GM19467 (cell line): ENCODE measurements around the gene DDX19B.
"Not testable (repeated sequence)": the region's sequence is repeated elsewhere in the genome, so short reads cannot be mapped to it uniquely, and the experiment has no call there.

ENCODE experiments used
- ATAC-seq: cut with Tn5 transposase; IDR thresholded peaks from one replicate; pipeline ENCODE4 v1.9.1; 2021; ENCODE audit warnings: mild to moderate bottlenecking, moderate library complexity; ENCODE audit not compliant: unreplicated experiment

The DDX19B gene

DNA sequence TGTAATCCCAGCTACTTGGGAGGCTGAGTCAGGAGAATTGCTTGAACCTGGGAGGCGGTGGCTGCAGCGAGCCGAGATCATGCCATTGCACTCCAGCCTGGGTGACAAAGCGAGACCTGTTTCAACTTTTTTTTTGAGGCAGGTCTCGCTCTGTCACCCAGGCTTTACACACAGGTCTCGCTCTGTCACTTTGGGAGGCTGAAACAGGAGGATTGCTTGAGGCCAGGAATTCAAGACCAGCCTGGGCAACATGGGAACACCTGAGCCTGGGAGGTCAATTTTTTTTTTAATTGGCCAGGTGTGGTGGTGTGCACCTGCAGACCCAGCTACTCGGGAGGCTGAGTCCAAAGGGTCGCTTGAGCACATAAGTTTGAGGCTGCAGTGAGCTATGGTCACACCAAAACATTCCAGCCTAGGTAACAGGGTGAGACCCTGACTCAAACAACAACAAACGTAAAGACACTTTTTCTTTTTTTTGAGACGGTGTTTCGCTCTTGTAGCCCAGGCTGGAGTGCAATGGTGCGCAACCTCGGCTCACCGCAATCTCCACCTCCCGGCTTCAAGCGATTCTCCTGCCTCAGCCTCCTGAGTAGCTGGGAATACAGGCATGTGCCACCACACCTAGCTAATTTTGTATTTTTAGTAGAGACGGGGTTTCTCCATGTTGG is 11.5 kb upstream of the DDX19B start:
- not testable (repeated sequence) for ATAC-seq

DNA sequence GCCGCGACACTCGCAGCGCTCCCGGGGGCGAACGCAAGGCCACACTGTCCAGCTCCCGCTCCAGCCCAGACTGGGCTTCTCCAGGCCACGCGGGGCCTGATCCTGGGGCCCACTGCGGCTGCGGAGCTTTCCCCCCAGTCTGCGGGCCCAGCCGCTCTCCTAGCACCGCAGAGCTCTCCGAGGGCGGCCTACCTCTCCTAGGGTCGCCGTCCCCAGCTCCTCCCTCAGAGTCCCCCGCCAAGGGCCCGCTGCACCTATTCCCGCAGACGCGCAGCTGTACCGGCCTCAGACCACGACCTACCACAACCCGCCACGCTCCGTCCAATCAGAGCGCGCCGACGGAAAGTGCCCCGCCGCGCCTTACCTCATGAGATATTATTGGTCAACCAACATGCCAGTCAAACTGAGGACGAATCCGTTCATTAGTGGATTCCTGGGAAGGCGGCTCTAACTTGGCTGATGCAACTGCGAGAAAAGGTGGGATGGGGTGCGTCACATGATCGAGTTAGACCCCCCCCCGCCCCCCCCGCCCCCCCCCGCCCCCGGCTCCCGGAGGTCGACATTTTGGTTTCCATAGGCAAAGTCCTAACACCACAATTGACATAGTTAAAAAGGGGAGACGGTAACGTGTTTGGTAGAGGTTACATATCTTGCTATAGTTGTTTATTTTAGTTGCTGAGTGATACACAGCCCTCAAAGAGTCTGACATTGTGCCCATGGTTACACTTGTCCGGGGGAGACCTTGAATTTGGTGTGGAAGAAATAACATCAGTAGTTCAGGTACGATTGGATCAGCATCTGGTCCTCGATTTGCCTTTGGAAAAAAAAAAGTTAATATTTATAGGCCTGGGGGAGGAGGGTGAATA is 9.5 kb upstream of the DDX19B start, which contains the start of gene AARS1:
TSS of gene AARS1 (minus strand) at position 278 of the 866 bp plus-strand sequence. CDS start 6,743 bp downstream, outside the sequence.
- ATAC-seq: peak; percentile 98

DNA sequence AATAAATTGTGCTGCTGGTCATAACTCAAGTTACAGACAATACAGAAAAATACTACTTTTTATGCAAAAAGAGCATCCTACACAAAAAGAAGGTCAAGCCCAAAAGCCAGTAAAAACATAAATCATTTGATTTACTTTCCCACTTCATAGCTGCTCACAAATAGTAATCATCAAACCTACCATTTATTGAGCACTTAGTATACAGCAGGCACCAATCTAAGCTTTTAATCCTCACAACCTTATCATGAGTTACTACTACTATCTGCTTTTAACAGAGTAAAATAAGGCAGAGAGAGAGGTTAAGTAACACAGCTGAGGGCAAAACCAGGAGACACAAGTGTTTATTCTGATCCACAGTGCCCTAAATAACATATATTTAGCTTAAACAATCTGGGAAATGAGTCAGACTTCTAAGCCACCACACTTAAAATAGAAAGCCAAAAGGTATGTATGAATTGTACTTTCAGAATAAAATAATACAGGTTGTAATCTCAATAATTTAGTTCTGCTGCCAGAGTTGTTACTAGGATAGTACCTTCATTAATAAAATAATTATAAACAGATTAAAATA is 8.0 kb upstream of the DDX19B start:
- ATAC-seq: no peak

DNA sequence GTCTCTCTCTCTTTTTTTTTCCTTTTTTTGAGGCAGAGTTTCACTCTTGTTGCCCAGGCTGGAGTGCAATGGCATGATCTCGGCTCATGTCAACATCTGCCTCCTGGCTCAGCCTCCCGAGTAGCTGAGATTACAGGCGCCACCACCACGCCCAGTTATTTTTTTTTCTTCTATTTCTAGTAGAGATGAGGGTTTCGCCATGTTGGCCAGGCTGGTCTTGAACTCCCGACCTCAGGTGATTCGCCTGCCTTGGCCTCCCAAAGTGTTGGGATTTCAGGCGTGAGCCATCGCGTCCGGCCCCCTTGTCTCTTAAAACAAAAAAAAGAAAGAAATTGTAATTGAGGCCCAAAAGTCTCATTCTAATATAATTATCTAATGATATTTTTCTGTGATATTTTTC is 6.8 kb upstream of the DDX19B start:
- ATAC-seq: not testable (repeated sequence)

DNA sequence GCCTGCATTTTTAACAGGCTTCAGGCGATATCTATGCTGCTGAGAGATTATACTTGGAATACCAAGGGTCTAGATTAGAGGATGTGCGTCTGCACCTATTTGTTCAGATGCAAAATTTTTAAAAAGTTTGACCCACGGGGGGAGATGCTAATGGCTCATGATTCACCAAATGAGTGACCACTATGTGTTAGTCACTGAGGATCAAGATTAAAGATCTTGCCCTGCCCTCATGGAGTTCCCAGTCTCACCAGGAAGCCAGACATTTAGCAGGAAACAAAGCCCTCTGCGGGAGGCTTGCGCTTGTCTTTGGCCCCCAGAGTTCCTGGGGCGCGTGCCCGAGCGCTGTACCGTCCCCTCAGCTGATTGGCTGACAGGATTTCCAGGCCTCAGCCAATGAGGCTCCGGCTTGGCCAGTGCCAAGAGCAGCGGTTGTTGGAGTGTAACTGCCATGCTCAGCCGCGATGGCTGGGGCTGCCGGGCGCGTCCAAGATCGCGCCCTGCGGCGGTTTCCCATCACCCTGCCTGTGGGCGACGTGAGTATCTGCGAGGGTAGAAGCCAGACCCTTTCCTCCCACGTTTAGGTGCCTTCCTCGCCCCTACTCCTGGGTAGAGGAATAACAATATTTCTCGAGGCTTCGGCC is 4.5 kb upstream of the DDX19B start:
- ATAC-seq: no peak

DNA sequence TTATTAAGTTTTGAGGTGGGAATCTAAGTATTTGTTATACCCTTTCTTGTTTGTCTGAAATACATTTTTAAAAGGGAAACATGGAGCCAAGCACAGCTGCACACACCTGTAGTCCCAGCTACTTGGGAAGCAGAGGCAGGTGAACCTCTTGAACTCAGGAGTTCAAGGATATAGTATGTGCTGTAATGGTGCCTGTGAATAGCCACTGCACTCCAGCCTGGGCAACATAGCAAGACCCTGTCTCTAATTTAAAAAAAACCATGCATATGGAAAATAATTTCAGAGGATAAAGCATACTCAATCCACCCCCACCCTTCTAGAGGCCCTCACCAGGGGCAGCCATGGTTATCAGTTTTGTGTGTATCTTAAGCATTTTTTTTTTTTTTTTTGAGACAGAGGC is 3.4 kb upstream of the DDX19B start:
- no peak for ATAC-seq

DNA sequence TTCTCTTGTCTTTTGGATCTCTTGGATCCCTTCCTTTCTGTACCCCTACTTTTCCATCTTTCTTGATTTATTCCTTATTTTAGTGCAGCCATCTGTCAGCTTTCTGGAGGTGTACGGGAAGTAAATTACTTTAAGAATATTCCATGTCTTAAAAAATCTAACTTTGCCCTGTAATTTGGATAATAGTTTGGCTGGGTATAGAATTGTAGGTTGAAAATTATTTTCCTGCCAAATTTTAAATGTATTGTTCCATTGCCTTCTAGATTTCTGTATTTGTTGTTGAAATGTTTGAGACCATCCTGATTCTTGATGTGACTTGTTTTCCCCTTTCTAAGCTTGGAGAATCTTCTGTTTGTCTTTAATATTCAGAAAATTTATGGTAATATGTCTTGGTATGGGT is 2.1 kb downstream of the DDX19B start:
- no peak for ATAC-seq

DNA sequence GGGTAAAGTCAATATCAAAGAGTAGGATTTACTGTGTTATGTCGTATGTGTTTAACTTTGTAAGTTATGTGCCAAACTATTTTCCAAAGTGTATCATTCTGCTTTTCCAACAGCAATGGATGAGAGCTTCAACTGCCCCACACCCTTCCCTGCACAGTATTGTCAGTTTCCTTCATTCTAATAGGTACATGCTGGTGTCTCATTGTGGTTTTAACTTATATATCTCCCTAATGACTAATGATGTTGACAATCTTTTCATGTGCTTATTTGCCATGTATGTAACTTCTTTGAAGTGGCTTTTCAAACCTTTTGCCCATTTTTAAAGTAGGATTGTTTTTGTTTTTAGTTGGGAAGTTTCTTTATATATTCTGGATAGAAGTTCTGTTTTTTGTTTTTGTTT is 3.8 kb downstream of the DDX19B start:
- no peak for ATAC-seq

DNA sequence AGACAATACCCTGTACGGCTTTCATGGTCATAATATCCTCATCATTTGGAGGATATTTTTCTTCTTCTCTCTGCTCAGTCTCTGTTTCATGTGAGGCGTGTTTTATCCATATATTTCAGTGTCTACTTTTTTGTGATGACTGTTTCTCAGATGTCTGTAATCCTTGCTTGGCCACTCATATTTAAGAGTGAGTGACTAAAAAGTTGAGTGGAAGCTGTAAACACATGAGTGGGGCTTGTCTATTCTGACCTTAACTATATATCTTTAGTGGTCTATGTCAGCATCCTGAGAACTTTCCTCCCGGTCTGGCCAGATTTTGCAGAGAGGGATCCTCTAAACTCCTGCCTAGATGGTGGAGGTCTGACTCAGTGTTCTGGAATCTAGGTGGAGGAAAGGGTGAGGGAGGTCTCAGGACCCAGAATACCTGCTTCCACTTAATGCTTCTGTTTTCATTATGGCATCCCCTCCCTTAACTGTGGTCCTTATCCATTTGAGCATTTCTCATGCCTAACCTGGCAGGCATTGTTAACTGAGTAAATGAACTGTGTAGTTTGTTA is 6.0 kb downstream of the DDX19B start:
- no peak for ATAC-seq

DNA sequence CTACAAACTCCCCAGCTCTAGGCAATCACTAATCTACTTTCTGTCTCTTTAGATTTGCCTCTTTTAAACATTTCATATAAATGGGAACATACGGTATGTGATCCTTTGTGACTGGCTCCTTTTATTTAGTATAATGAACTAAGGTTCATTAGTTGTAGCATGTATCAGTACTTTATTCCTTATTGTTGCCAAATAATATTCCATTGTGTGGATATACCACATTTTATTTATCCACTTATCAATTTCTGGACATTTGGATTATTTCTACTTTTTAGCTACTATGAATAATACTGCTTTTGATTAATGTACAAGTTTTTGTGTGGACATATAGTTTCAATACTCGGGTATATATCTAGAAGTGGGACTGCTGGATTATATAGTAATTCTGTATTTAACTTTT is 7.9 kb downstream of the DDX19B start:
- no peak for ATAC-seq

DNA sequence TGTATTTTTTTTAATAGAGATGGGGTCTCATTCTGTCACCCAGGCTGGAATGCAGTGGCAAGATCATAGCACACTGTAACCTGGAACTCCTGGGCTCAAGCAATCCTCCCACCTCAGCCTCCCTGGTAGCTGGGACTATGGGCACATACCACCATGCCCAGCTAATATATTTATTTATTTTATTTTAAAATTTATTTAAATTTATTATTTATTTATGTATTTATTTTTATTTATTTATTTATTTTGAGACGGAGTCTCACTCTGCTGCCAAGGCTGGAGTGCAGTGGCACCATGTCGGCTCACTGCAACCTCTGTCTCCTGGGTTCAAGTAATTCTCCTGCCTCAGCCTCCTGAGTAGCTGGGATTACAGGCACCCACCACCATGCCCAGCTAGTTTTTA is 8.7 kb downstream of the DDX19B start:
- not testable (repeated sequence) for ATAC-seq

DNA sequence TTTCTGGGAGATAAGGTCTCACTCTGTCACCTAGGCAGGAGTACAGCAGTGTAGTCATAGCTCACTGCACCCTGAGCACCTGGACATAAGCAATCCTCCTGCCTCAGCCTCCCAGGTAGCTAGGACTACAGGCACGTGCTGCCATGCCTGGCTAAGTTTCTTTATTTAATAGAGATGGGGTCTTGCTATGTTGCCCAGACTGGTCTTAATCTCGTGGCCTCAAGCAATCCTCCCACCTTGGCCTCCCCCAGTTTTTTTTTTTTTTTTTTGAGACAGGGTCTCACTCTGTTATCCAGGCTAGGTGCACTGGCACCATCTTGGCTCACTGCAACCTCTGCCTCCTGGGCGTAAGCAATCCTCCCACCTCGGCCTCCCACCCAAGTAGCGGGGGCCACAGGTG is 21.1 kb downstream of the DDX19B start:
- ATAC-seq: no peak

DNA sequence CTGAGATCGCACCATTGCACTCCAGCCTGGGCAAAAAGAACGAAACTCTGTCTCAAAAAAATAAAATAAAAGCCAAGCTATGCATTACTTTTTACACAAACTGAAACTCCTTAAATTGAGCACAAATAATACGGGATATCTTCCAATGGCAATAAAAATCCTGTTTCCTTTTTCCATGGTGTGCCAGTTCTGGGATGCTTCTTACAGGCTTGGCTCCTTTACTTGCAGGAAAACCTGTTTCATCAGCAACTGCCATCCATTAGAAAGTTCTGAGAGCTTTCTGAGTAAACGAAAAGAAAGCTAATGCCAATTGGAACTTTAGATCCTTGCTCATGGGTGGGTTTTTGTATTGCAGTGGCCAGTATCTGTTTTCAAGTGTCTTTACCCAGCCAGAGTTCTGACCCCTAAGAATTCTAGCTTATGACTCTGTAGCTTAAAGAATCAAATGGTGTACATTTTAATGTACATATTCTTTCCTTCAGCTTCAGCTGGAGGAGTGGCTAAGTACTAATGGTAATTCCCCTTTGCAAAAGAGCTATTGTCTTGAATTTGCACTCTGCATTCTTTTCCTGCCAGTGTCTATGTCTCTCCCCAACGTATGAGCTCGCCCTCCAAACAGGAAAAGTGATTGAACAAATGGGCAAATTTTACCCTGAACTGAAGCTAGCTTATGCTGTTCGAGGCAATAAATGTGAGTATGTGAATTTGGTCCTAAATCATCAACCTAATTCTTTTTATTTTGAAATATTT is 26.2 kb downstream of the DDX19B start:
- no peak for ATAC-seq

DNA sequence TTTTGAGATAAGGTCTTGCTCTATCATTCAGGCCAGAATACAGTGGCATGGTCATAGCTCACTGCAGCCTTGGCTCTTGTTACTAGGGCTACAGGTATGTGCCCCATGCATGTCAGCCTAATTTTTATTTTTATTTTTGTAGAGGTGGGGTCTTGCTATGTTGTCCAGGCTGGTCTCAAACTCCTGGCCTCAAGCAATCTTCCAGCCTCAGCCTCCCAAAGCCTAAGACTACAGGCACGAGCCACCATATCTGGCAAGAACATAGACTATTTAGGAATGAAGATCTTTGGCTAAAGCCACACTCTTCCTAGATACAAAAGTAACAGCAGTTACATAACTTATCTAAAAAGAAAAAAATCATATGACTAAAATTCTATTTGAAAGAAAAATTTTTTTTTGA is 32.1 kb downstream of the DDX19B start:
- no peak for ATAC-seq

DNA sequence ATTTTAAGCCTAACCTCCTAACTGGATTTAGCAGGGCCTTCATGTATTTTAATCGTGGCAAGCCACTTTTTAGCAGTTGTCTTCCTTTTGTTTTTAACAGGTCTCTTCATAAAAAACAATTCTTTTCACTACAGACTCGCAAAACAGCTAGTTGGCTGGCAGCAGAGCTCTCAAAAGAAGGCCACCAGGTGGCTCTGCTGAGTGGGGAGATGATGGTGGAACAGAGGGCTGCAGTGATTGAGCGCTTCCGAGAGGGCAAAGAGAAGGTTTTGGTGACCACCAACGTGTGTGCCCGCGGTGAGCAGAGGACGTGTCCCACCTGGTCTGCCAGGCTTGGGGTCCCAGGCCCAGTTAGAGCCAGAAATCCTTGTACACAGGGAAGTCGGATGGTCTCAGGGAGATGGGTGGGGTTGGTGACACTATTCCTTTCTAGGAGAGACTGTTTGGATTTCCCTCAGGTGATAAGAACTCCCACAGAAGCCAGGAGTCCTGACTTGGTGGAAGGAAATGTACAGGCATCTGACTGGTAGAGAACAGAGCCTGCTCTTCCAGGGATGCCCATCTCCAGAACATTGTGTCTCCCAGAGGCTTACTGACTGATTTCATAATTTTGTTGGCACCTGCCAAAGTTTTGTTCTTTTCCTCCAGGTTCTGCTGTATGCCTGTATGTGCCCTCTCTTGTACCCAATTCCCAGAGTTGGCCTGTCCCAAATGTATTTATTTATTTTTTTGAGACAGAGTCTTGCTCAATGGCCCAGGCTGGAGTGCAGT is 32.8 kb downstream of the DDX19B start:
- ATAC-seq: no peak

DNA sequence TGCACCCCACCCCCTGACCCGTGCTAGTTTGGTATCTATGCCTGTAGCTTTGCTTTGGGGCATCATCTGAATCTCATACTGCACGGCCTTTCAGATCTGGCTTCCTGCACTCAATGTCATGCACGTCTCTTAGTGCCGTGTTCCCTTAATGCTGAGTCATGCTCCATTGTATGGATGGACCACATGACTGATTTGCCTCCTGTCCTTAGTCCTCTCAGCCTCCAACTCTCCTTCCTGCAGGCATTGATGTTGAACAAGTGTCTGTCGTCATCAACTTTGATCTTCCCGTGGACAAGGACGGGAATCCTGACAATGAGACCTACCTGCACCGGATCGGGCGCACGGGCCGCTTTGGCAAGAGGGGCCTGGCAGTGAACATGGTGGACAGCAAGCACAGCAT is 33.7 kb downstream of the DDX19B start:
- not testable (repeated sequence) for ATAC-seq

DNA sequence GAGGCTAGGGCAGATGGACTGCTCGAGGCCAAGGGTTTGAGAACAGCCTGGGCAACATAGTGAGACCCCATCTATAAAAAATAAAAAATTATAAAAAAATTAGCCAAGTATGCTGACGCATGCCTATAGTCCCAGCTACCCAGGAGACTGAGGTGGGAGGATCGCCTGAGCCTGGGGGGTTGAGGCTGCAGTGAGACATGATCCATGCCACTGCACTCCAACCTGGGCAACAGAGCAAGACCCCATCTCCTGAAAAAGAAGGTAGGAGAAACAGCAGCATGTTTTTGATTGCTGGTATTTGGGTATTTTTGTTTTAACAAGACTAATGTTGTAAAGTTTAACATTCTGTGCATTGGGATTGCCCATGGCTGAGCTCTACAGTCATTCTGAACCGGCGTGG is 38.8 kb downstream of the DDX19B start:
- ATAC-seq: no peak

DNA sequence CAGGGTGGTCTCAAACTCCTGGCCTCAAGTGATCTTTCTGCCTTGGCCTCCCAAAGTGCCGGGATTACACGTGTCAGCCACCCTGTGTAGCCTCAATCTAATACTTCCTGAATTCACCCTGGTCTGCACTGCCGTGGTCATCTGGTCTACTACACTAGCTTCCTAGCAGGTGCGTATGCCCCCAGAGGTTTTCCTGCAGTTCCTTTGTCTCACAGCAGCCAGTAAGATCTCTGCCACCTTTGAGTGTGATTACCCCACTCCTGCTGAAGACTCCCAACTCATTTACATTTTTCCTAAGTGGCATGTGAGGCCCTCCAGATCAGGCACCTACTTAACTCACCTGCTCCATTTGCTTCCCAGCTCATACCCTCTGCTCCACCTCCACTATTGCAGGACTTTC is 42.6 kb downstream of the DDX19B start:
- no peak for ATAC-seq

DNA sequence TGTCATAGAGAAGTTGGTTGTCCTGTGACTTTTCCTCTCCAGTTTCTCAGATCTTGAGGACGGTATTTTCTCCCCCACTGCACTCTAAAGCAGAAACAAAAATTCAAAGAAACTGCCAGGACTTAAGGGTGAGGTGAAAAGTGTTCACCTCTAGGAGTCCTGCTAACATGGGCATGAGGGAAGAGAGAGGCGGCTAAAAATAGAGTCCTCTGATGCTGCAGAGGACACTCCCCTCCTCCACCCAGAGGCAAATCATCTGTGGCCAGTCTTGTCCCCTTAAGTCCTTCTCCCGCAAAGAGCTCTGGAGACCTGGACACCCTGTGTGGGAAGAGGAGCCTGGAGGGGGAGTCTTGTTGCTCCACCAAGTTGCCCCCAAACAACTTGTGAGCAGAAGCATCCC is 43.0 kb downstream of the DDX19B start:
- ATAC-seq: no peak

DNA sequence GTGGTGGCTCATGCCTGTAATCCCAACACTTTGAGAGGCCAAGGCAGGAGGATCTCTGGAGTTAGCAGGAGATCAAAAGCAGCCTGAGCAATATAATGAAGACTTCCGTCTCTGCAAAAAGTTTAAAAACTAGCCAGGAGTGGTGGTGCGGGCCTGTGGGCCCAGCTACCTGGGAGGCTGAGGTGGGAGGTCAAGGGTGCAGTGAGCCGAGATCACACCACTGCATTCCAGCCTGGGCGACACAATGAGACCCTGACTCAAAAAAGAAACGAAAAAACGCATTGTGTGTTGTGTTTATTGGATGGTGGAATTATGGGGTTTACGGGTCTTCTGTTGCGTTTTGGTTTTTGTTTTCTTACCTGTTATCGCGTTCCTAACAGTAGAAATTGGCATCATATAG is 46.9 kb downstream of the DDX19B start:
- no peak for ATAC-seq
